HL-60 (cell line): Measurements from ENCODE around the gene IFI27.

Experiments
- CTCF ChIP-seq: IDR thresholded peaks from one replicate; pipeline ENCODE4 v1.5.1; 2011; ENCODE audit warnings: low read length, control low read depth, inconsistent platforms; ENCODE audit not compliant: insufficient read depth
- POLR2AphosphoS5 ChIP-seq: IDR thresholded peaks from 2 replicates; pipeline ENCODE4 v1.6.1; 2012; ENCODE audit warnings: low read depth

- no peak for TF ChIP-seq CTCF
- TF ChIP-seq POLR2AphosphoS5 = no peak
Observed at GRCh38 chr14:94116701-94117100, 6.2 kb downstream of the IFI27 start.
